HG03095 (cell line): ENCODE data around the gene APBB1IP.
"Not testable (repeated sequence)": the region's sequence is repeated elsewhere in the genome, so short reads cannot be mapped to it uniquely, and the experiment has no call there.

Experiments used
- ATAC-seq: cut with Tn5 transposase; IDR thresholded peaks from one replicate; pipeline ENCODE4 v1.9.1; 2021; ENCODE audit warnings: moderate library complexity; ENCODE audit not compliant: unreplicated experiment

APBB1IP gene

GRCh38 chr10:26550774-26551526 is 112.8 kb downstream of the APBB1IP start:
- ATAC-seq: peak; percentile 62

- no peak for ATAC-seq
Observed at GRCh38 chr10:26554246-26554645, 116.1 kb downstream of the APBB1IP start.

- ATAC-seq: no peak
Observed at GRCh38 chr10:26555719-26556368, 117.7 kb downstream of the APBB1IP start.

- no peak for ATAC-seq
Observed at GRCh38 chr10:26556748-26557640, 118.9 kb downstream of the APBB1IP start.

- ATAC-seq: no peak
Observed at GRCh38 chr10:26557641-26558014, 119.5 kb downstream of the APBB1IP start.

- ATAC-seq: no peak
Observed at GRCh38 chr10:26566525-26567350, 128.6 kb downstream of the APBB1IP start.

GRCh38 chr10:26567351-26567721 is 129.2 kb downstream of the APBB1IP start:
- ATAC-seq: no peak

- no peak for ATAC-seq
Observed at GRCh38 chr10:26571655-26572054, 133.5 kb downstream of the APBB1IP start.

GRCh38 chr10:26573674-26574073 is 135.5 kb downstream of the APBB1IP start:
- no peak for ATAC-seq

GRCh38 chr10:26574783-26575182 is 136.6 kb downstream of the APBB1IP start:
- peak; percentile 67 for ATAC-seq

GRCh38 chr10:26578371-26578770 is 140.2 kb downstream of the APBB1IP start:
- not testable (repeated sequence) for ATAC-seq

- ATAC-seq: no peak
Observed at GRCh38 chr10:26579256-26580063, 141.3 kb downstream of the APBB1IP start.

- no peak for ATAC-seq
Observed at GRCh38 chr10:26586211-26586610, 148.1 kb downstream of the APBB1IP start.

GRCh38 chr10:26588611-26589010 is 150.5 kb downstream of the APBB1IP start:
- ATAC-seq: no peak

GRCh38 chr10:26589813-26590212 is 151.7 kb downstream of the APBB1IP start:
- not testable (repeated sequence) for ATAC-seq

- no peak for ATAC-seq
Observed at GRCh38 chr10:26593896-26594295, 155.8 kb downstream of the APBB1IP start.

- not testable (repeated sequence) for ATAC-seq
Observed at GRCh38 chr10:26603283-26603682, 165.1 kb downstream of the APBB1IP start.

GRCh38 chr10:26604320-26605093 is 166.4 kb downstream of the APBB1IP start:
- not testable (repeated sequence) for ATAC-seq

- ATAC-seq: not testable (repeated sequence)
Observed at GRCh38 chr10:26606389-26606877, 168.3 kb downstream of the APBB1IP start.
